OCI-LY1 (cell line): ENCODE measurements around the gene TEKT5.

Experiments
- CTCF ChIP-seq: fragments of 200-600 bp; sonication (generic), shearing (Covaris generic); IDR thresholded peaks from 2 replicates; pipeline ENCODE4 v1.5.1; 2017; ENCODE audit warnings: mild to moderate bottlenecking, antibody characterized with exemption, low read length, moderate library complexity, mixed read lengths
- EZH2 ChIP-seq: fragments of 200-600 bp; sonication (generic), shearing (Covaris generic); IDR thresholded peaks from 2 replicates; pipeline ENCODE4 v1.8.0; 2017; ENCODE audit warnings: borderline replicate concordance, mixed run types, mild to moderate bottlenecking, antibody characterized with exemption, low read length, moderate library complexity, mixed read lengths

- TF ChIP-seq CTCF = no peak
- no peak for TF ChIP-seq EZH2
Observed at GRCh38 chr16:10612649-10613179, 82.0 kb downstream of the TEKT5 start.
